Eye (tissue), 1 donor: ENCODE results near the gene ACTR2.
A peak's percentile ranks its signal among the peaks of the same experiment; 100 is the strongest.

Source experiments
- DNase-seq: peaks from one replicate; pipeline ENCODE4 v3.0.0-alpha.2; 2015

Gene ACTR2

DNA sequence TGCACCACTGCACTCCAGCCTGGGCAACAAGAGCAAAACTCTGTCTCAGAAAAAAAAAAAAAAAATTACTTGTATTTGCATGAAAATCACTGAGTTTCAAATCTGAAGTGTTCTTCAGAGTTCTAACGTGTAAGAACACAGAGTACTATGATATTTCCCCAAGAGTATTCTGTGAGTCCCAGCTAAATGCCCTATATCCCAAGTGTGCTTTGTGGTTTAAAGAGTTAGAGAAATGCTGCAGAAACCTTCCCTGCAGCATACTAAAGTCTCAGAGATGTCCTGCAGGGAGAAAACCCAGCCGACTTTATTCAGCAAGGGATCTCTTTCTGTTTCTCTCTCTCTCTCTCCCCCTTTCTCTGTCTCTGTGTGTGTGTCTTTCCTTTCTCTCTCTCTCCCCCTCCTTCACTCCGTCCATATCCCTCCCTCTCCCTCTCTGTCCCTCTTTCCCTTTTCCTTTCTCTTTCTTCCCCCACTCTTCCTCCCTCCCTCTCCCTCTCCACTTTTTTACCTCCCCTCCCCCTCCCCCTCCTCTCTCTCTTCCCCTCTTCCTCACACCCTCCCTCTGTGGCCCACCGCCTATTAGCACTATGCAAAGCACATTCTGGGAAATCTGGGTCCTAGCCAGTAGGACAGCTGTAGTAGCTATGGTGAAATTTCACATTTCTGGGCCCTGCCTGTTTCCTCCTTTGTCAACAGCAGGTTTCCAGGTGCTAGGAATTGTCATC, 54.2 kb downstream of the ACTR2 start:
- DNase-seq: peak; percentile 46

DNA sequence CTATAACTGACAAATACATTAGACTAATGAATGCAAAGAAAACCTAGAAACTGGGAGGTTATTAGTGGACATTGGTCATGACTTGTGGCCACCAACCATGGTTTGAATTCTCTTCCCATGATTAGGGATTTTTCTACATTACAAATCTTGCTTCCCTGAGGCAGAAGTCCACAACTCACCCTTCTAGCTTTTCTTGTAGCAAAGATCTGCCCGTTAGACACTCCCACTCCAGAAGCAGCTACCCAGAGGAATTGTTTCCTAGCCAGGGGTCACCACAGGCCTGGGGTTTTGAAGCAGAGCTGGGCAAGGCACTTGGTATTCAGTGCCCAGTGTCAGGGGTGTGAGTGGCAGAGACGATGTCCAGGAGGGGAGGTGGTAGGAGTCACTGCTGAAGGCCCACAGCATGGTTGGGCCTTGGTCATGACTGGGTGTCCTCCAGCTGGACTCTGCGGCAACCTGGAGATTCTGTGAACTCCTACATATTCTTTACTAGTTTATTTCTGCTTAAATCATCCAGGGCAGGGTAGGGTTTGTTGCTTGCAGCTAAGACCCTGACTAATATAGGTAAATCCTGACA, 54.9 kb downstream of the ACTR2 start:
- no peak for DNase-seq

DNA sequence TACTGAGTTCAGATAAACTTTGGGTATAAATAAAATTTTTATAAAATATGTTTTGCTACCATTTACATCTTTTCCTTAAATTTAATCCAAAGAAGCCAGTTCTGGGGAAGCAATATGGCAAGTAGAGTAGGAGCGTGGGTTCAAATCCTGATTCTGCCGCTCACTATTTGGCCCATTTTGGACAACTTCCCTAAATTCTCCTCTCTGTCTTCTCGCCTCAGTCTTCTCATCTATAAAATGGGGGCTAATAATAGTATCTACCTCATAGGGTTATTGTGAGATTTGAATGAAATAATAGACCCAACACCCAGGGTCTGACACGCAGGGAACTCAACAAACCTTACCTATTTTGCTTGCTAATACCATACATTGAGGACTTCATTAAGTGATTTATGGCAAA, 59.7 kb downstream of the ACTR2 start:
- DNase-seq: no peak

DNA sequence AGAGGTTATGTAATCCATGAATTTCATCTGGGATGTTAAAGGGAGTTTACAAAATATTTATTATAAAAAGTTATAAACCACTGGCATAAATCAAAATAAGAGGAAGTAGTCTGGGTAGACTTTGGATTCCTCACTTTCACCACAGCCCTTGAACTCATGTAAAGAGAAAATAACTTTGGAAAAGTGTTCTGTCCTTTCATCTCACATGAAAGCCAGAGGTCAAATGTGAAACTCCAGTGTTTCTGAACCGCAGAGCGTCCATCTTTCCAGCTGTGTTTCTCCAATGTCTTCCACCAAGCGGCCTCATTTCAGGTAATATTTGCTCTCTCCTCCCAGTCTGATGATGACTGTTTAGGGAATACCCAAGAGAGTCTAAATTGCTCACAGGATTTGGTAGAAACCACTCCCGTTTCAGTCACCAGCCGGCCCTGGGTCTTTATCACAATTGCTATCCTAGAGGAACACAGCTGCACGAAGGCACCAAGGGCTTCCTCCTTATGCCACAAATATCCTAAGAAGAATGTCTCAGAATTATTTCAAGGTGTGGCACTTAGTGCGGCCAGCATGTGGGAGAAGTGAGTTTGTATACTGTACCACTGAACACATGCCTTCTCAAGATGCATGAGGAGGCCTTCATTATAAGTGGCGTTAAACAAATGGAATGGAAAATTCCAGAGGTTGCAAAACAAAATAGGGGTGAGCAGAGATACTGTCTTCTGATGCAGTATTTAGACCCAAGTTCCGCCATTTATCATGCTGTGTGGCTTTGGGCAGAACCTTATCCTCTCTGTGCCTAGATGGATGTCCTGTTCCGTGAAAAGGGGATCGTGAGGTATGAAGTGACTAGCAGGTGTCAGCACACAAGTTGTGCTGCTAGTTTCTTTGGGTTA, 63.8 kb downstream of the ACTR2 start:
- DNase-seq: no peak

DNA sequence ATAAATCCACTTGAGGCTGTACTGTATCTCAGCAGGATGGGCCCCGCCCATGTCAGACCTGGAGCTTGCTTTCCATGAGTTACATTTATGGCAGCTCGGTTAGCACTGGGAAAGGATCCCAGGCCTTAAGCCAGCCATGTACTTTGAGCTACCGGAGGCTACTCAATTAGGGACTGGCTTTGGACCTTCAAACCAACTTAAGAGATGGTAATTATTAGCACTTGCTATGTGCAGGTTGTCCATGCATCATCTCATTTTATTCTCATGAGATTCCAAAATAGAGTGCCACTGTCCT, 64.4 kb downstream of the ACTR2 start:
- no peak for DNase-seq

DNA sequence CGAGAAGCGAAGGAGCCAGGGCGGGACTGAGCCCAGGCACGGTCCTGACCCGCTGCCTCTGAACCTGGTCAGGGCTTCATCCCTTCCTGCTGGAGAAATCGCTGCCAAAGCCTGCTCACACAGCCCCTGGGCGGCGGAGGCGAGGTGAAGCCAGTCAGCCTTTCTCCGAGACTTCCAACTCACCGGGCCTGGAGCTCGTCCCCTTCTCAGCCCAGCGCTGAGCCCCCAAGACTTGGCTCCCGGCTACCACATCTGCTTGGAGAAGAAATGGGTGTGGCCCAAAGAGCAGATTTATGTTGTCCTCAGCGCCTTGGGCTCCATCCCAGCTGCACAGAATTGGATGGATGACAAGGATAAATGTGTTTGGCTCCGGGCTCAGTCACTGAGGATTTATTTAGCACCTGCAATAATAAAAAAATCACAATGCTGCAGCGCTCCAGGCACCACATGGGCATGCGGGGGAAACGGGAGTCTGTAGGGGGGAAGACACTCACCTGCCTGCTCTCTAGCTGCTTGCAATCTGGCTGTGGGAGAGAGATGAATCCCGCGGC, 64.9 kb downstream of the ACTR2 start:
- DNase-seq: peak; percentile 56

DNA sequence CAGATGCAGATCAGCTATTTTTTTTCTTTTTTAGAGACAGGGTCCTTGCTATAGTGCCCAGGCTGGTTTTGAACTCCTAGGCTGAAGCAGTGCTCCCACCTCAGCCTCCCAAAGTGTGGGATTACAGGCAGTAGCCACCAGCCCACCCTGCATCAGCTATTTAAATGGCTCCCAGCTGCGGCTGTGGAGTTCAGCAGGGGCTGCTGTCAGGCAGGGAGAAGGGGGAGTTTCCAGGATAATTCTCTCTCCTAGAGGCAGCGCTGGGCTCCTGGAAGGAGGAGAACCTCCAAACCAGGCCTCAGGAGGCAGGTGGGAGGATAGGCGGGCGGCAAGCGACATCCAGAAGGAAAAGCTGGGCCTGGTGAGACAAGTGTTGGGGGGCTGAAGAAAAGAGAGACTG, 65.7 kb downstream of the ACTR2 start:
- DNase-seq: no peak

DNA sequence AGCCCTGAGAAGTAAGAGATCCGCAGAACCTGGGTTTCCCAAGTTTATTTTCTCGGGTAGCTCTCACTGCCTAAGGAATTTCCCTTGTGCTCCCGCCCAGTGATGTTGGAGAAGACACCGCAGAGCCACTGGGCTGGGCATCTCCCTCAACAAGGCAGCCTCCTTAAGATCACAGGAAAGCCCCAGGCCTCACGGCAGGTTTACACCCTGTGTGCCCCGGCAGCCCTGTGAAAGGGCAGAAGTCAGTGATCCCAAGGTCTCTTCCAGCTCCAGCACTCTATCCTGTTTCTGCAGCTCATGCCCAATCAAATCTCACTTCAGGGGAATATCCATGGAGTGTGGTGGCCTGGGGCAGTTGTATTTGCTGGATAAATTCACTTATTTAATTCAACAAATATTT, 66.5 kb downstream of the ACTR2 start:
- no peak for DNase-seq

DNA sequence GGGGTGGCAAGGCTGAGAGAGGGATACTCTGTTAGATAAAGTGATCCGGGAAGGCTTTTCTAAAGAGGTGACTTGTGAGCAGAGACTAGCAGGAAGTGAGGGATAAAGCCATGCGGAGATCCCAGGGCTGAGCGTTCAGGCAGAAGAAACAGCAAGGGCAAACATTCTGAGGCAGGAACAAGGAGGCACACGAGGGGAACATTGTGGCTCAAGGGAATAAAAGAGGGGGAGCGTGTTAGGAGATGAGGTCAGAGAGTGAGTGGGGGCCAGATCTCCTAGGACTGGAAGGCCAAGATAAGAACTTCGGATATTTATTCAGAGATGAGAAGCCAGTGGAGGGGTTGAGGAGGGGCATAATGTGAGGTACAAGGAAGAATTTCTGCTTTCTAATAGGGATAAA, 67.1 kb downstream of the ACTR2 start:
- no peak for DNase-seq

DNA sequence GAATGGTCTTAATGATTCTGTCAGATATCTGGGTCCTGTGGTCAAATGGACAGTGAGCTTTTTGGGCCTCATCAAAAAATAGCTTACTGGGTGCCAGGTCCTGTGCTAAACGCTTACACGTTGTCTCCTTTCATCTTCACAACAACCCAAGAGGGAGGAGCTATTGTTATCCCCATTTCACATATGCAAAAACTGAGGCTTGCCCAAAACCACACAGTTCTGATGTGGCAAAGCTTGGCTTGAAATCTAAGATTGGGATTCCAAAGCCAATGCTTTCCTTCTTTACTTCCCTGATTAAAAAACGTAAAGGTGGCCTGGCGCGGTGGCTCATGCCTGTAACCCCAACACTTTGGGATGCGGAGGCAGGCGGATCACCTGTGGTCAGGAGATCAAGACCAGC, 69.3 kb downstream of the ACTR2 start:
- DNase-seq: no peak

DNA sequence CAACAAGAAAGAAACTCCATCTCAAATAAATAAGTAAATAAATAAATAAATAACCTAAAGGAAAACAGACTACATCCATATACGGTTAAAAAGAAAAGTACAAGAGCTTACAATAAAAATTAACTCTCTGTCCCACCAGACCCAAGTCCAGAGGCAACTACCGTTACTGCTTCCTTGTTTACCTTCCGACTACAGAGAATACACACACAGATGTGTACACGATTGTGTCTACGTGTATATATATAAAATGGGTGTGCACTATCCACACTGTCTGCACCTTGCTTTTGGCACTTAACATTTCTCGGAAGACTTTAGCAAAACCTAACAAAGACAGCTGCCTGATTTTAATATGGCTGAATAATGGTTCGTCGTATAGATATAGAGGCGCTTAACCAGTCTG, 69.9 kb downstream of the ACTR2 start:
- no peak for DNase-seq

DNA sequence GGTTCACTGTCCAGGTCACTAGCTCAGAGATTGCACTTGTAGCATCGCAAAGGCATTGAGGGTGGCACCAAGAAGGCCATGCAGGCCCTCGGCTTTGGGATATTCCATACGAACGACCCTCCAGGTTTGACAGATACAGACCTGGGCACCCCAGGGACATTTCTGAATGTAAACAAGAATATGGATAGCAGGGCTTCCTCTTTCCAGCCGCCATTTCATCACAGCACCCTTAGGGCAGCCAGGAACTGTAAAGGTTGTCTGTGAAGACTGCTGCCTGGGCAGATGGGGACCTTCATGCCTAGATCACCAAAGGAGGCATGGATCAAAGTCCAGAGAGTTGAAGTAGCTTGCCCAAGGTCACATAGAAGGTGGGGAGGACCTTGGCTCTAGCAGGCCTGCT, 70.5 kb downstream of the ACTR2 start:
- DNase-seq: no peak

DNA sequence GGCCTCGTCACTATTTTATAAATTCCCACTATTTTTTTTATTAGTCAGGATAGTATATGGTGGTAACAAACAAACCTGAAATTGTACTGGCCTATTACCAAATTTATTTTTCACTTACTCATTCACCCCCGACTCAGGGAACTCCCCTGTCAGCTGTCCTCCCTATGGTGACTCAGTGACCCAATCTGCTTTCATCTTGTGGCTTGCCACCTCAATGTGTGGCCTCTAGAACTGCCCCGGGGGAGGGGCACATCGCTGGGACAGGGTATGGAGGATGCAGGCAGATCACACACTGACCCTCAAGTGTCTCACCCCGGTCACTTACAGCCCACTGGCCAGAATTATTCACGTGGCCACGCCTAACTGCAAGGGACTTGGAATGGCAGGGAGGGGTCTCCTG, 71.6 kb downstream of the ACTR2 start:
- no peak for DNase-seq

DNA sequence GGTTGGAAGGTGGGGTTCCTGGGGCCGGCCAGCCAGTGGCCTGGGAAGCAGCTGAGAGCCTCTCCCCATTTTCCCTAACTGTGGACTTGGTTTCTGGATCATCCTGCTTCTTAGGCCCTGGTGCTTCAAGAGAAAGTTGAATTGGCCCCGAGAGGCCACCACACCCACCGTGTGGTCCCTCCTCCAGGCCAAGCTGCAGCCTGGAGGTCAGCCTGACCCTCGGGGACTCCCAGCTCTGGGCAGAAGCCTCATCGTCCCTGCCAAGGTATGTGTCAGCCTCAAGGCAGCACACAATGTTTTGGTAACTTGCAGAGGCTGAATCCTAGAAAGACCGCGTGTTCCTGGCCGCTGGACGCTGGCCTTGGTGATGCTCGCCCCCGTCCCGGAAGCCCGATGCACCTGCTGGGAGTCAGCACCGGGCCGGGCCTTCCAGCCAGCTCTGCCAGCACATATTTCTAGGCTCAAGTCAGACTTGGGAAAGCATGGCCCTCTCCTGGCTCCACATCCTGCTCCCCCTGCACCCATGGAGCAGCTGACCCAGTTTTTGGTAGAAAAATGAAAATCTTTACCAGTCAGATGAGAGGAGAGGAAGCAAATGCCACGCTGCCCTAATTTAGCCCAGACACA, 72.6 kb downstream of the ACTR2 start:
- DNase-seq: no peak

DNA sequence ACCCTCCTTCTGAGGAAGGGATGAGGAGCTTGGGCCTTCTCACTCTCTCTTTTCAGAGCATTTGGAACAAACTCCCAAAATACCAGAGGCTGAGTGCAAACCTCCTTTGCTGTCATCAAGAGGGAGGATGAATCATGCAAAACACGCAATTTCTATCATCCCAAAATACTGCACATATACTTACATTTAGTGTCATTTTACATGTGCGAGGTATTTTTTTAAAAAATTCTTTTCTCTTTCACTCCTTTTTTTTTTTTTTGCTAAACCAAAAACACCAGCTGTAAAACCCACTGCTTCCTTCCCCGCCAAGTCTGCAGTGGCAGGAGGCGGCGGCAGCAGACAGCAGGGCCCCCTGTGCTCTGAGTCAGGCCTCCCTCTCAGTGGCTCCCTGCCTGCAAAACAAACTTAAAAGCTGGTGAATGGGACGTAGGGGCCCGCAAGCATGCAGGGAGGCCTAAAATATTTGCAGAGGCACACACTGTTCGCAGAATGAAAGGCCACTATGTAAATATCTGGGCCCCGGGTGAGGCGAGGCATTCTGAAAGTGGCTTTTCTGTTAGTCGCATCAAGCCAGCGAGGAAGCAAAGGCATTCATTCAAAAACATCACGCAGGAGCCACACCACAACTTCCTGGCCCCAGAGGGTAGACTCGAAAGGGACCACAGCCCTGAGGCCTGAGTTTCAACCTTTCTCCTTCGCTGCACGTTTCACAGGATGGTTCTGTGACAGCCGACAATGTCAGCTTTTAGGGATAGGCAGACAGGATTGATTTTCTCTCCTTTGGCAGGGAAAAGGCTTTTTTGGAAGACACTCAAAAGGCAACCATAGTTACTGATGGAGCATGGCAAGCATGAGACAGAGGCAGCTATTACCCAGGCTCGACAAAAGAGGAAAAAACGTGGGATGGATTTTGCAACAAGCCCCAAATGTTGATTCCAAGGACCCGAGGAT, 73.4 kb downstream of the ACTR2 start:
- peak; percentile 63 for DNase-seq

DNA sequence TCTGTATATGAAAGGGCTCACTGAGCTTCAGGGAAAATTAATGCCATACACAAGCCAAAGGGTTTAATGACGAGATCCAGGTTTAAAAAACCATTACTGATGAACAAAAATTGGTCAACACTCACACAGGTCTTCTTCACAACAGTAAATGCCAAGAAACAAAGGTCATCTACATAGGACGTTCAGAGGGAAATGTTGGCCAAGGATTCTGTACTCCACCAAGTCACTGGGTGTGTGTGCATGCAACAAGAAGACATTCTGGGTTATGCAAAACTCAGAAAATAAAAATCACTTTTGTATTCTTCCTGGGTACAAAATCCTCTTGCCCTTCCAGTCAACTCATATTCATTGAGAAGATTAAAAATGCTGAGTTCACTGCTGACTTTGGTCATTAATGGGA, 78.3 kb downstream of the ACTR2 start:
- DNase-seq: no peak

DNA sequence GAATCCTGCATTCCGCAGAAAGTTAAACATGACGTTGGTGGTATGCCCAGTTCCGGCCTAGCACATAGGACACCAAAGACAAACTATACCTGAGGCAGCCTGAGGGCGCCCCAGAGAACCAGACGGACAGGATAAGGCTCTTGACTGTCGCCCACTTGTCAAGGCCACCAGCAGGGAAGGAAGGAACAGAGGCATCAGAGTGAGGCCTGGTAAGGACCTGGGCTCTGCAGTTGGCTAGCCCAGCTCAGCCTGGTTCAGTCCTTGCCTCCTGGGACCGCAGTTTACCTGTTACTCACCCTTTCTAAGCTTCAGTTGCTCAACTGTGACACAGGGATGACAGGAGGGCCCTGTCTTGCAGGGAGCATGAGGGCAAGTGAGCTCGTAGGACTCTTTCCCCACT, 82.1 kb downstream of the ACTR2 start:
- DNase-seq: no peak

DNA sequence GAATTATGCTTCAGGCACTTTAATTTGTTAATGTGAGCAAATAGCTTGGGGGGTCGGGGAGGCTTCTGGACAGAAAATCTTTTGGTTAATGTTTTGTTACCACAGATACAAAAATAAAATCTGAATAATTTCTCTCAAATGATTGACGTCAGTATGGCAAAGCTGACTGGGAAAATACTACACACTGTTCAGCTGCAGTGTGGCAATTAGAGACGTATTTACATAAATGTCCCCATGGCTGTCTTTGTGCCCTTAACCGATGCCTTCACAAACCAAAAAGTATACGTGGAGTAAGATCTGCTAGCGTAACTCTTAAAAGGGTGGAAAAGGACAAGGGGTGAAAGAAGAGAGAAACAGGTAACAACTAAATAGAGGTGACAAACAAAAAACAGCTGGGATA, 83.4 kb downstream of the ACTR2 start:
- no peak for DNase-seq

DNA sequence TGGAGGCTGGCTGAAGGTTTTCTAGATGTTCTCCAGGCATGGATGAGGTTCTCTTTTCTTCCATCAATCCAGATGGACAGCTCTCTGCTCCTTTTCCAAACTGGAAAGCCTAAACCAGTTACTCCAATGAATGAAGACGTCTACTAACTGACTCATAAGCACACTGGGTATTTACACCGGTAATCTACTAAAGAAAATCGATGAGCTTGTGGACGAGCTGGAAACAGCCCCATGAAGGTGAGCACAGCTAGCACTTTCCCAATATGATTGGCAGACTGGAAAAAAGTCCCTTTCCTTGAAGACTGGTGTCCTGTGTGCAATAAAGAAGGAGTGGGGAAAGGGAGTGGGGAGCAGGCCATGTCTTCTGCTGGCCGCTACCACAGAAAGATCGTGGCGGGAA, 84.0 kb downstream of the ACTR2 start:
- no peak for DNase-seq

DNA sequence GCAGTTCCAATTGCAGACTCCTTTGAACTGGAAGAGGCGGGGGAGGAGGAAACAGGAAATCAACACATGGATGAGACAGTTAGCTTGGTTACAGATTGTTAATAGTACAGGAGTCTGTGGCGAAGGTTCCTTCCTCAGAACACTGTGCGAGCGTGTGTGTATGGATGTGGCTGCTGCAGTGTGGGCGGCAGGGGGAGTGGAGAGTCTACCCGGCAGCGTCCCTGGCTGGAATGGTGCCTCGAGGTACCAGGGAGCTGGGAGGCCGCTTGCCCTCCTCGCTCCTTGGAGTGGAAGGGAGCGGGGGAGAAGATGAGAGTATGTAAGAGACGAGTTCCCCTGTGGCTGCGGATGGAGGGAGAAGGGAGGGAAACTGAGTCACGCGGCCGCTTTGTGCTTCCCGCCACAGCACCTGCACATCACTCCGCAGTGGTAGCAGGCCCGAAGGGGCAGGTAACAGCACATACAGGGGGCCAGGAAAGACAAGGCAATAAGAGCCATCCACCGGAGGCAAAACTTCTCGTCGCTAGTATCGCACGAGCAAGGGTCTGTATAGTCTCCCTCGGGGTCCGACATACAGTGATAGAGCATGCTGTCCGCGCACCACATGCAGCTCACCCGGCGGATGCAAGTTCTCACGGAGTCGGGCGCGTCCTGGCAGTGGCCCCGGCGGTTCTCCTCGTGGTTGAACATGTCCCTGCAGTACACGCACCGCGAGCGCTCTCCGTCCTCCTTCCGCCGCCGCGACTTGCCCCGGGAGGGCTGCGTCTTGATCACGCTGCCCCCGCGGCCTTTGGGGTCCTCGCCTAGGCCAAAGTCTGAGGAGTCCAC, 85.7 kb downstream of the ACTR2 start:
- DNase-seq: no peak

DNA sequence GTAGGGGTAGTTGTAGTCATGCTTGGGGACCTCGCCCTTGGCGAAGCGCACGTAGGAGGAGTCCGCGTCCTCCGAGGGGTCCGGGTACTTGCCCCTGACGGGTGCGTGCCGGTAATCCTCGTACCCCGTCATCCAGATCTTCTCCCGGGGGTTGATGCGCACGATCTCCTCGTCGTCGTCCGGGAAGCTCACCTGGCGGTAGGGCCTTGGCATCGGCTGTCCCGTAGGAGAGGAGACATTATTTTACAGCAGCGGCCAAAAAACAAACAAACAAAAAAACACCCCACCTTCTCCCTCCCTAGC, 86.3 kb downstream of the ACTR2 start:
- no peak for DNase-seq
